GM13976 (cell line): ENCODE measurements around the gene HEPHL1.
"Not testable (repeated sequence)": the region's sequence is repeated elsewhere in the genome, so short reads cannot be mapped to it uniquely, and the experiment has no call there.

Source experiments
- DNase-seq: peaks from one replicate; pipeline ENCODE4 v3.0.0; 2012; ENCODE audit warnings: low spot score
- in situ Hi-C: fragments of 300-500 bp; cut with MboI; formaldehyde crosslinking; loops from one replicate; pipeline ENCODE4 v1.12.0; 2022; ENCODE audit warnings: low sequenced_read_pairs, mixed read lengths, inconsistent platforms; ENCODE audit not compliant: unreplicated experiment
- TF ChIP-seq, protein P1 (sequence below): IDR thresholded peaks from 2 replicates; pipeline ENCODE4 v1.5.1; 2012; ENCODE audit warnings: borderline replicate concordance, mild to moderate bottlenecking; ENCODE audit not compliant: insufficient read depth; ENCODE audit errors: extremely low read depth, missing control alignments, control extremely low read depth

Gene HEPHL1

DNA sequence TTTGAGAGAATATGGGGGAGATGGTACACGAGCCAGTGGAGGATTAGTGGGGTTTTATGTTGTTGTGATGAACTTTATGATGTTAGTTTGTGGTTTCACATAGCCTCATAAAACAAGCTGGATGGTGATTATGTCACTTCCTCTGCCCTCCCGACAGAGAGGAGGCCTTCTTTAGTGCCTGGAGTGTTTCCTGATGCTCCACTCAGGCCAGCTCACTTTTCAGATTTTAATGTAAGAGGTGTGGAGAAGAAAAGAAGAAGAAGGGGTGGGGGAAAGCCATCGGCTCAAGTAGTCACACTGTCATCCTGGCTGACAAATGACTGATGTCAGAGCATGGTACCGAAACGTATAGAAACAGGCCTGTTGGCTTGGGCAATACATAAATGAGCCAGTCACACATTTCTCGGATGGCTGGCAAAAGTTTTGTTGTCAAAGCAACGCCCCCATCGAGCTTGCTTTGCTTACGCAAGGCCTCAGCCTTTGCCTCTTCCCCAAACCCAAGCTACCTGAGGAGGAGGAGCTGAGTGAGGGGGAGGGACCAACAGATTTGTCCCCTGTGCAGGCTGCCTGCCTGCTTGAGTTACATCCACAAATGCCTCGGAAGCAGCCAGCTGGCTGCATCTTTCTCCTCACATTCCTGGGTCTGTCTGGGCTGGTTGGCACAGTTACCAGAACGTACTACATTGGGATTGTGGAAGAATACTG is at the start of gene HEPHL1:
HEPHL1 (plus strand) TSS at position 578 of the 705 bp plus-strand sequence; CDS start at position 593, 15 bp downstream.
- DNase-seq = no peak
- in situ Hi-C loops = no loop called here
- TF ChIP-seq, protein P1, sequence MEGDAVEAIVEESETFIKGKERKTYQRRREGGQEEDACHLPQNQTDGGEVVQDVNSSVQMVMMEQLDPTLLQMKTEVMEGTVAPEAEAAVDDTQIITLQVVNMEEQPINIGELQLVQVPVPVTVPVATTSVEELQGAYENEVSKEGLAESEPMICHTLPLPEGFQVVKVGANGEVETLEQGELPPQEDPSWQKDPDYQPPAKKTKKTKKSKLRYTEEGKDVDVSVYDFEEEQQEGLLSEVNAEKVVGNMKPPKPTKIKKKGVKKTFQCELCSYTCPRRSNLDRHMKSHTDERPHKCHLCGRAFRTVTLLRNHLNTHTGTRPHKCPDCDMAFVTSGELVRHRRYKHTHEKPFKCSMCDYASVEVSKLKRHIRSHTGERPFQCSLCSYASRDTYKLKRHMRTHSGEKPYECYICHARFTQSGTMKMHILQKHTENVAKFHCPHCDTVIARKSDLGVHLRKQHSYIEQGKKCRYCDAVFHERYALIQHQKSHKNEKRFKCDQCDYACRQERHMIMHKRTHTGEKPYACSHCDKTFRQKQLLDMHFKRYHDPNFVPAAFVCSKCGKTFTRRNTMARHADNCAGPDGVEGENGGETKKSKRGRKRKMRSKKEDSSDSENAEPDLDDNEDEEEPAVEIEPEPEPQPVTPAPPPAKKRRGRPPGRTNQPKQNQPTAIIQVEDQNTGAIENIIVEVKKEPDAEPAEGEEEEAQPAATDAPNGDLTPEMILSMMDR = no peak

DNA sequence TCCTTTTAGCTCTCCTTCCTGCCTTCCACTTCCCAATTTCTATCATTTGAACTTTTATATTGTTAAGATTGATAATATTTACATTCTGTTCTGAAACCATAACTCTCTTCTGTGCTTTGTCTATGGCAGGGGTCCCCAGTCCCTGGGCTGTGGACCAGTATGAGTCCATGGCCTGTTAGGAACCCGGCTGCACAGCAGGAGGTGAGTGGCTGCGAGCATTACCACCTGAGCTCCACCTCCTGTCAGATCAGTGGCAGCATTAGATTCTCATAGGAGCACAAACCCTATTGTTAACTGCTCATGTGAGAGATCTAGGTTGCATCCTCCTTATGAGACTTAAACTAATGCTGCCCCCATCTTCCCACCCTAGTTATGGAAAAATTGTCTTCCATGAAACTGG is 48.4 kb upstream of the HEPHL1 start:
- in situ Hi-C loops = no loop called here
- TF ChIP-seq, protein P1 = no peak
- DNase-seq = no peak

DNA sequence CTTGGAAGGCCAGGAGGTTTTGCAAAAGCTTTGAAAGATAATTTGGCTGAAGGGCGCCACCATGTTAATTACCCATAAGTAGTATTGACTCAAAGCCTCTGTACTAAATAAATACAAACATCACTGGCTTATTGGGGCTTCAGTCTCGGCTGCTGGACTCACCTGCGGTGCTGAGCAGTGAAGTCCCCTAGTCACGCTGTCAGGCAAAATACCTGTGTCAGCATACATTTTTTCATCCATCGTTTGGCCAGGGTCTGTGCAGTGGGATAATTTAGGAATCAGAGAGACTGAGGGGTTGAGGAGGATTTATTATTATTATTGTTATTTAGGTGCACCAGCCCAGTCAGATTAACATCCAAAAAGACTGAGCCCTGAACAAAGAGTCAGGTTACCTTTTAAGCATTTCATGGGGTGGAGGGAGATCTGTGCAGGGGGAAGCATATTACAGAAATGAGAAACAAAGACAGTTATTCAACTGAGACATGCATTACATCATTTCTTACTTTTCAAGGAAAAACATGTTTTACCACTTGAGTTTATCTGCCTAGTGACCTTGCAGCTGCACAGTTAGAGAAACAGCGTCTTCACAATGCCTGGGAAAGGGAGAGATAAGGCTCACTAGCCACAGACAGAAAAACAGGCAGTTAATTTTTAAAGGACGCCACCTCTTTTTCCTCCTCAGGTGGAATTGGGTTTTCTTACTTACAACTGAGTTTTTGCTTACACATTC is 47.7 kb upstream of the HEPHL1 start:
- in situ Hi-C loops, DNase-seq: not testable (repeated sequence)

GRCh38 chr11:93974759-93975158 is 46.4 kb upstream of the HEPHL1 start:
- in situ Hi-C loops = no loop called here
- DNase-seq = no peak
- TF ChIP-seq, protein P1 = no peak

- DNase-seq, in situ Hi-C loops: not testable (repeated sequence)
Measured at GRCh38 chr11:93976577-93977254, 44.4 kb upstream of the HEPHL1 start.

- TF ChIP-seq, protein P1 = no peak
- DNase-seq = no peak
- in situ Hi-C loops = no loop called here
Measured at GRCh38 chr11:93983542-93984195, 37.5 kb upstream of the HEPHL1 start.

DNA sequence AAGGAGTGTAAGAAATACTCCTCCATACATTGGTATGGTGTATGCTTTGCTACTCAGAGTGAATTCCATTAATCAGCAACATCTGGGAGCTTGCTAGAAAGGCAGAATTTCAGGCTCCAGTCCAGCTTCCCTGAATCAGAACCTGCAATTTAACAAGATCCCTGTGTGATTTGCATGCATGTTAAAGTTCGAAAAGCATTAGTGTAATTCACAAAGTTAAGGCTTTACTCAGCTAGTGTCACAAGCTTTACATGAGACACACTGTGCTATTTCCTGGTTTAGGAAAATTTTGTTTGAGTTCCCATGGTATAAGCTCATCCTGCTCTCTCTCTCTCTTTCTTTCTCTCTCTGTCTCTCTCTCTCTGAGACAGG is 37.0 kb upstream of the HEPHL1 start:
- TF ChIP-seq, protein P1 = no peak

More for the DNA sequence above, 37.0 kb upstream of the HEPHL1 start:
- DNase-seq = no peak
- in situ Hi-C loops = no loop called here
